ENCODE results near the gene SHISA7.

Gene SHISA7

GRCh38 chr19:55488986-55489710 is 46.0 kb upstream of the SHISA7 start:
- peaks cover 0 to 22% (median 2%) of the 10 kb centered on the region in 5 experiments for H3K27me3 ChIP-seq (replicated peaks in 2 of 5; ENCODE audit: control insufficient read depth in 4 of 5, insufficient read depth in 5 of 5, low read length in 4 of 5)
- ChIA-PET POLR2A (no interaction called here), CTCF (interaction anchor here (1.3 to 1.4 kb wide), 2 partner anchors 11 to 22 kb away, joined by 4 to 7 read pairs; no protein-coding TSS in a partner anchor)
- DNase-seq: no peak
- 74% methylated on average over 27 of the region's 36 CpGs for WGBS (ENCODE audit: insufficient coverage)
- peaks cover 0 to 1% (median 0%) of the 10 kb centered on the region in 4 experiments for H3K36me3 ChIP-seq (ENCODE audit: control insufficient read depth in 4 of 4, insufficient read depth in 4 of 4, low read length in 3 of 4)
- H3K27ac ChIP-seq (ENCODE audit: insufficient read depth in 1 of 2, low read depth in 1 of 2, low read length in 2 of 2, poor library complexity in 1 of 2, severe bottlenecking in 2 of 2): no peak overlapping the region
- no peak overlapping the region for H3K4me3 ChIP-seq (ENCODE audit: control insufficient read depth in 1 of 7, extremely low read depth in 1 of 7, insufficient read depth in 4 of 7, low read depth in 2 of 7, low read length in 6 of 7)
- H3K4me1 ChIP-seq (ENCODE audit: control extremely low read depth in 1 of 4, control insufficient read depth in 4 of 4, insufficient read depth in 4 of 4, low read length in 3 of 4): peaks cover 0 to 38% (median 29%) of the 10 kb centered on the region in 4 experiments
- no peaks in the 10 kb centered on the region for H3K9me3 ChIP-seq (ENCODE audit: control extremely low read depth in 1 of 5, control insufficient read depth in 4 of 5, insufficient read depth in 2 of 5, low read depth in 1 of 5, low read length in 4 of 5)

GRCh38 chr19:55487924-55488687 is 45.0 kb upstream of the SHISA7 start, which contains the start of gene SSC5D:
SSC5D (plus strand) TSS chr19:55488436; CDS start chr19:55488590, 154 bp downstream.
- no peaks in the 10 kb centered on the region for H3K9me3 ChIP-seq (ENCODE audit: control extremely low read depth in 1 of 5, control insufficient read depth in 4 of 5, insufficient read depth in 2 of 5, low read depth in 1 of 5, low read length in 4 of 5)
- CTCF ChIA-PET: interaction anchor here (1.4 to 1.5 kb wide), 2 partner anchors 10 to 21 kb away, joined by 3 to 4 read pairs; no protein-coding TSS in a partner anchor
- peaks cover 0 to 15% (median 2%) of the 10 kb centered on the region in 5 experiments for H3K27me3 ChIP-seq (replicated peaks in 2 of 5; ENCODE audit: control insufficient read depth in 4 of 5, insufficient read depth in 5 of 5, low read length in 4 of 5)
- POLR2A ChIA-PET: no interaction called here
- peaks cover 0 to 39% (median 30%) of the 10 kb centered on the region in 4 experiments for H3K4me1 ChIP-seq (ENCODE audit: control extremely low read depth in 1 of 4, control insufficient read depth in 4 of 4, insufficient read depth in 4 of 4, low read length in 3 of 4)
- peaks cover 0 to 11% (median 0%) of the 10 kb centered on the region in 4 experiments for H3K36me3 ChIP-seq (ENCODE audit: control insufficient read depth in 4 of 4, insufficient read depth in 4 of 4, low read length in 3 of 4)
- DNase-seq: no peak
- WGBS (ENCODE audit: insufficient coverage): 37% methylated on average over 9 of the region's 21 CpGs
- no peak within 1 kb of the TSS for H3K27ac ChIP-seq (ENCODE audit: insufficient read depth in 1 of 2, low read depth in 1 of 2, low read length in 2 of 2, poor library complexity in 1 of 2, severe bottlenecking in 2 of 2)
- no peak within 1 kb of the TSS for H3K4me3 ChIP-seq (ENCODE audit: control insufficient read depth in 1 of 7, extremely low read depth in 1 of 7, insufficient read depth in 4 of 7, low read depth in 2 of 7, low read length in 6 of 7)

GRCh38 chr19:55486971-55487923 is 44.1 kb upstream of the SHISA7 start:
- Histone ChIP-seq H3K27ac (ENCODE audit: insufficient read depth in 1 of 2, low read depth in 1 of 2, low read length in 2 of 2, poor library complexity in 1 of 2, severe bottlenecking in 2 of 2) (no peak overlapping the region), H3K27me3 (replicated peaks in 2 of 5; ENCODE audit: control insufficient read depth in 4 of 5, insufficient read depth in 5 of 5, low read length in 4 of 5) (peaks cover 0 to 11% (median 2%) of the 10 kb centered on the region in 5 experiments), H3K4me3 (ENCODE audit: control insufficient read depth in 1 of 7, extremely low read depth in 1 of 7, insufficient read depth in 4 of 7, low read depth in 2 of 7, low read length in 6 of 7) (no peak overlapping the region), H3K9me3 (ENCODE audit: control extremely low read depth in 1 of 5, control insufficient read depth in 4 of 5, insufficient read depth in 2 of 5, low read depth in 1 of 5, low read length in 4 of 5) (no peaks in the 10 kb centered on the region), H3K4me1 (ENCODE audit: control extremely low read depth in 1 of 4, control insufficient read depth in 4 of 4, insufficient read depth in 4 of 4, low read length in 3 of 4) (peaks cover 0 to 39% (median 30%) of the 10 kb centered on the region in 4 experiments), H3K36me3 (ENCODE audit: control insufficient read depth in 4 of 4, insufficient read depth in 4 of 4, low read length in 3 of 4) (peaks cover 0 to 17% (median 4%) of the 10 kb centered on the region in 4 experiments)
- ChIA-PET POLR2A (interaction anchor here (0.9 to 1.1 kb wide), 3 partner anchors 10 to 80 kb away, joined by 3 to 4 read pairs (median 4); partner anchors contain the start of genes UBE2S and ZNF628), CTCF (interaction anchor here (1.2 to 1.8 kb wide), 5 partner anchors 9 to 20 kb away, joined by 3 to 6 read pairs (median 3); partner anchors contain the start of gene ZNF628)
- WGBS (ENCODE audit: insufficient coverage): 79% methylated on average over 15 of the region's 27 CpGs
- DNase-seq: no peak

GRCh38 chr19:55486043-55486970 is 43.2 kb upstream of the SHISA7 start:
- Histone ChIP-seq H3K27ac (ENCODE audit: insufficient read depth in 1 of 2, low read depth in 1 of 2, low read length in 2 of 2, poor library complexity in 1 of 2, severe bottlenecking in 2 of 2) (no peak overlapping the region), H3K9me3 (ENCODE audit: control extremely low read depth in 1 of 5, control insufficient read depth in 4 of 5, insufficient read depth in 2 of 5, low read depth in 1 of 5, low read length in 4 of 5) (no peaks in the 10 kb centered on the region), H3K4me3 (ENCODE audit: control insufficient read depth in 1 of 7, extremely low read depth in 1 of 7, insufficient read depth in 4 of 7, low read depth in 2 of 7, low read length in 6 of 7) (peak overlapping the region in 1 of 7 experiments; percentile 72), H3K27me3 (replicated peaks in 2 of 5; ENCODE audit: control insufficient read depth in 4 of 5, insufficient read depth in 5 of 5, low read length in 4 of 5) (peaks cover 0 to 4% (median 0%) of the 10 kb centered on the region in 5 experiments), H3K4me1 (ENCODE audit: control extremely low read depth in 1 of 4, control insufficient read depth in 4 of 4, insufficient read depth in 4 of 4, low read length in 3 of 4) (peaks cover 0 to 39% (median 30%) of the 10 kb centered on the region in 4 experiments), H3K36me3 (ENCODE audit: control insufficient read depth in 4 of 4, insufficient read depth in 4 of 4, low read length in 3 of 4) (peaks cover 0 to 19% (median 6%) of the 10 kb centered on the region in 4 experiments)
- WGBS (ENCODE audit: insufficient coverage): 93% methylated on average over 51 of the region's 53 CpGs
- DNase-seq: no peak
- CTCF ChIA-PET: interaction anchor here (1.2 to 2.0 kb wide), 7 partner anchors 10 to 19 kb away, joined by 3 to 8 read pairs (median 3); partner anchors contain the start of gene ZNF628
- POLR2A ChIA-PET: interaction anchor here (0.9 to 1.1 kb wide), 3 partner anchors 9 to 79 kb away, joined by 3 to 4 read pairs (median 4); partner anchors contain the start of genes UBE2S and ZNF628

GRCh38 chr19:55485439-55486011 is 42.4 kb upstream of the SHISA7 start:
- WGBS (ENCODE audit: insufficient coverage): 35% methylated on average over 13 of the region's 18 CpGs
- peaks cover 0 to 3% (median 0%) of the 10 kb centered on the region in 5 experiments for H3K27me3 ChIP-seq (replicated peaks in 2 of 5; ENCODE audit: control insufficient read depth in 4 of 5, insufficient read depth in 5 of 5, low read length in 4 of 5)
- H3K36me3 ChIP-seq (ENCODE audit: control insufficient read depth in 4 of 4, insufficient read depth in 4 of 4, low read length in 3 of 4): peaks cover 0 to 21% (median 8%) of the 10 kb centered on the region in 4 experiments
- ChIA-PET POLR2A (no interaction called here), CTCF (interaction anchor here (1.4 to 2.7 kb wide), 4 partner anchors 12 to 19 kb away, joined by 3 to 12 read pairs (median 7); no protein-coding TSS in a partner anchor)
- peaks cover 0 to 39% (median 30%) of the 10 kb centered on the region in 4 experiments for H3K4me1 ChIP-seq (ENCODE audit: control extremely low read depth in 1 of 4, control insufficient read depth in 4 of 4, insufficient read depth in 4 of 4, low read length in 3 of 4)
- H3K4me3 ChIP-seq (ENCODE audit: control insufficient read depth in 1 of 7, extremely low read depth in 1 of 7, insufficient read depth in 4 of 7, low read depth in 2 of 7, low read length in 6 of 7): peak overlapping the region; percentile 47 to 85 (median 72)
- H3K9me3 ChIP-seq (ENCODE audit: control extremely low read depth in 1 of 5, control insufficient read depth in 4 of 5, insufficient read depth in 2 of 5, low read depth in 1 of 5, low read length in 4 of 5): no peaks in the 10 kb centered on the region
- peak overlapping the region in 1 of 2 experiments; percentile 74 for H3K27ac ChIP-seq (ENCODE audit: insufficient read depth in 1 of 2, low read depth in 1 of 2, low read length in 2 of 2, poor library complexity in 1 of 2, severe bottlenecking in 2 of 2)
- no peak for DNase-seq
